Kasumi-1 (cell line): ENCODE results near the gene PPIB.
"Not testable (repeated sequence)": the region's sequence is repeated elsewhere in the genome, so short reads cannot be mapped to it uniquely, and the experiment has no call there.

Experiments
- DNase-seq, 2 experiments: peaks; one replicate each; lab custom pipeline; 2025; lab: John Stamatoyannopoulos, UW

Gene PPIB

GRCh38 chr15:64110108-64110701 is 52.6 kb downstream of the PPIB start:
- DNase-seq = not testable (repeated sequence)

GRCh38 chr15:64107337-64107736 is 55.5 kb downstream of the PPIB start:
- no peak for DNase-seq
